Progenitor cell of endocrine pancreas (in vitro differentiated cells): ENCODE results near the gene AP4B1. TPM values are rescaled to one million over a fixed set of nuclear protein-coding genes. Genes with fewer than 3 reads are reported as not detected.

Experiments
- DNase-seq: peaks from one replicate; pipeline ENCODE4 v3.0.0; 2021; ENCODE audit warnings: low spot score; ENCODE audit not compliant: unreplicated experiment
- H3K27ac Mint-ChIP-seq: 2 replicates; pipeline ENCODE4 v1.8.0; 2021; ENCODE audit warnings: mild to moderate bottlenecking, moderate library complexity, mixed read lengths
- H3K27me3 Mint-ChIP-seq: 2 replicates; pipeline ENCODE4 v1.8.0; 2021; ENCODE audit warnings: mixed read lengths
- H3K36me3 Mint-ChIP-seq: 2 replicates; pipeline ENCODE4 v1.8.0; 2022; ENCODE audit warnings: mixed read lengths; ENCODE audit not compliant: insufficient read depth
- H3K4me1 Mint-ChIP-seq: 2 replicates; pipeline ENCODE4 v1.8.0; 2021; ENCODE audit warnings: low read depth, mixed read lengths
- H3K4me3 Mint-ChIP-seq: 2 replicates; pipeline ENCODE4 v1.8.0; 2021; ENCODE audit warnings: low read depth, mild to moderate bottlenecking, moderate library complexity, mixed read lengths
- H3K9me3 Mint-ChIP-seq: 2 replicates; pipeline ENCODE4 v1.8.0; 2021; ENCODE audit warnings: low read depth, mixed read lengths
- CTCF ChIP-seq: fragments of 200-600 bp; sonication (generic); IDR thresholded peaks from one replicate; pipeline ENCODE4 v1.5.0; 2021; ENCODE audit warnings: antibody characterized with exemption, mild to moderate bottlenecking; ENCODE audit not compliant: unreplicated experiment
- total RNA-seq: library from RNA; stranded (reverse); gene quantifications from 2 replicates; pipeline ENCODE4 v1.2.1, GENCODE V29; 2021

The AP4B1 gene
- total RNA-seq, 1 donor from 2014 or later, result 20.2 TPM

- H3K4me3 Mint-ChIP-seq, result no peak overlapping the region
- no peaks in the 10 kb centered on the region for H3K36me3 Mint-ChIP-seq
- peaks cover 12% of the 10 kb centered on the region for H3K27me3 Mint-ChIP-seq
- TF ChIP-seq CTCF, result no peak
- no peaks in the 10 kb centered on the region for H3K9me3 Mint-ChIP-seq
- H3K27ac Mint-ChIP-seq, result no peak overlapping the region
- DNase-seq, result no peak
- peaks cover 14% of the 10 kb centered on the region for H3K4me1 Mint-ChIP-seq
Observed at GRCh38 chr1:113924473-113924872, 19.9 kb upstream of the AP4B1 start.

GRCh38 chr1:113922957-113923356, 18.4 kb upstream of the AP4B1 start:
- no peak for TF ChIP-seq CTCF
- peaks cover 15% of the 10 kb centered on the region for H3K27me3 Mint-ChIP-seq
- H3K4me3 Mint-ChIP-seq, result no peak overlapping the region
- H3K9me3 Mint-ChIP-seq, result no peaks in the 10 kb centered on the region
- DNase-seq, result no peak
- peaks cover 5% of the 10 kb centered on the region for H3K4me1 Mint-ChIP-seq
- H3K36me3 Mint-ChIP-seq, result no peaks in the 10 kb centered on the region
- no peak overlapping the region for H3K27ac Mint-ChIP-seq

GRCh38 chr1:113918243-113918642, 13.6 kb upstream of the AP4B1 start:
- Mint-ChIP-seq H3K36me3 (no peaks in the 10 kb centered on the region), H3K27ac (no peak overlapping the region), H3K9me3 (no peaks in the 10 kb centered on the region), H3K27me3 (peaks cover 9% of the 10 kb centered on the region), H3K4me3 (no peak overlapping the region), H3K4me1 (no peaks in the 10 kb centered on the region)
- TF ChIP-seq CTCF, result no peak
- DNase-seq, result no peak

- no peaks in the 10 kb centered on the region for H3K36me3 Mint-ChIP-seq
- TF ChIP-seq CTCF, result no peak
- no peak overlapping the region for H3K27ac Mint-ChIP-seq
Observed at GRCh38 chr1:113917400-113918082, 12.9 kb upstream of the AP4B1 start.

GRCh38 chr1:113916974-113917373, 12.4 kb upstream of the AP4B1 start:
- Mint-ChIP-seq H3K27ac (no peak overlapping the region), H3K4me3 (no peak overlapping the region), H3K9me3 (no peaks in the 10 kb centered on the region), H3K27me3 (peaks cover 3% of the 10 kb centered on the region), H3K36me3 (no peaks in the 10 kb centered on the region), H3K4me1 (no peaks in the 10 kb centered on the region)
- no peak for TF ChIP-seq CTCF
- DNase-seq, result no peak

More at GRCh38 chr1:113917400-113918082, 12.9 kb upstream of the AP4B1 start:
- Mint-ChIP-seq H3K9me3 (no peaks in the 10 kb centered on the region), H3K4me1 (no peaks in the 10 kb centered on the region), H3K27me3 (peaks cover 5% of the 10 kb centered on the region), H3K4me3 (no peak overlapping the region)
- no peak for DNase-seq
